Neutrophil (primary cell): ENCODE data around the gene CTAG2.

ENCODE experiments used
- H3K27ac ChIP-seq: fragments of 200-600 bp; sonication (generic); 2 replicates; pipeline ENCODE4 v1.5.1; 2016; ENCODE audit warnings: mild to moderate bottlenecking, moderate library complexity
- H3K27me3 ChIP-seq: fragments of 200-600 bp; sonication (generic); 2 replicates; pipeline ENCODE4 v1.6.0; 2016; ENCODE audit warnings: mild to moderate bottlenecking
- H3K36me3 ChIP-seq: fragments of 200-600 bp; sonication (generic); 2 replicates; pipeline ENCODE4 v1.5.1; 2017
- H3K4me1 ChIP-seq, 2 experiments: fragments of 200-600 bp in 1 of 2; sonication (generic) in 1 of 2; 1 replicate in 1 of 2; 2 replicates in 1 of 2; pipeline versions ENCODE4 v1.5.1 to v1.6.1; 2013 to 2016; ENCODE audit warnings: low read depth in 1 of 2, low read length in 1 of 2, mild to moderate bottlenecking in 1 of 2, moderate library complexity in 1 of 2; ENCODE audit not compliant: control insufficient read depth in 1 of 2, insufficient read depth in 1 of 2
- H3K4me3 ChIP-seq, 2 experiments: fragments of 200-600 bp in 1 of 2; sonication (generic) in 1 of 2; 1 replicate in 1 of 2; 2 replicates in 1 of 2; pipeline ENCODE4 v1.5.1; 2013 to 2016; ENCODE audit warnings: low read depth in 1 of 2, low read length in 1 of 2, mild to moderate bottlenecking in 1 of 2, moderate library complexity in 1 of 2
- H3K9me3 ChIP-seq: fragments of 200-600 bp; sonication (generic); 2 replicates; pipeline ENCODE4 v1.5.1; 2016
- TF ChIP-seq, protein P1 (sequence below): fragments of 200-600 bp; sonication (generic); IDR thresholded peaks from 2 replicates; pipeline ENCODE4 v1.5.1; 2016; ENCODE audit warnings: antibody characterized with exemption

Gene CTAG2

DNA sequence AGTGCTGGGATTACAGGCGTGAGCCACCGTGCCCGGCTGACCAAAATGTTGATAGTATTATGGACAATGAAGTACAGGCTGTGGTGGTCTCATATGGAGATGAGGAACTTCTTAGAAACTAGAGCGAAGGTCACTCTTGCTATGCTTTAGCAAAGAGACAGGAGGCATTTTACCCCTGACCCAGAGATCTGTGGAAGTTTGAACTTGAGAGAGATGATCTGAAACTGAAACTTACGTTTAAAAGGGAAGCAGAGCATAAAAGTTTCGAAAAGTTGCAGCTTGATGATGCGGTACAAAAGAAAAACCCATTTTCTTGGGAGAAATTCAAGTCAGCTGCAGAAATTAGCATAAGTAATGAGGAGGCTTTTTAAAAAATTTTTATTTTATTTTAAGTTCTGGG, 8.5 kb upstream of the CTAG2 start:
- no peaks in the 10 kb centered on the region for H3K36me3 ChIP-seq
- no peaks in the 10 kb centered on the region for H3K27me3 ChIP-seq
- H3K4me3 ChIP-seq: no peak overlapping the region
- no peaks in the 10 kb centered on the region for H3K4me1 ChIP-seq
- TF ChIP-seq, protein P1, sequence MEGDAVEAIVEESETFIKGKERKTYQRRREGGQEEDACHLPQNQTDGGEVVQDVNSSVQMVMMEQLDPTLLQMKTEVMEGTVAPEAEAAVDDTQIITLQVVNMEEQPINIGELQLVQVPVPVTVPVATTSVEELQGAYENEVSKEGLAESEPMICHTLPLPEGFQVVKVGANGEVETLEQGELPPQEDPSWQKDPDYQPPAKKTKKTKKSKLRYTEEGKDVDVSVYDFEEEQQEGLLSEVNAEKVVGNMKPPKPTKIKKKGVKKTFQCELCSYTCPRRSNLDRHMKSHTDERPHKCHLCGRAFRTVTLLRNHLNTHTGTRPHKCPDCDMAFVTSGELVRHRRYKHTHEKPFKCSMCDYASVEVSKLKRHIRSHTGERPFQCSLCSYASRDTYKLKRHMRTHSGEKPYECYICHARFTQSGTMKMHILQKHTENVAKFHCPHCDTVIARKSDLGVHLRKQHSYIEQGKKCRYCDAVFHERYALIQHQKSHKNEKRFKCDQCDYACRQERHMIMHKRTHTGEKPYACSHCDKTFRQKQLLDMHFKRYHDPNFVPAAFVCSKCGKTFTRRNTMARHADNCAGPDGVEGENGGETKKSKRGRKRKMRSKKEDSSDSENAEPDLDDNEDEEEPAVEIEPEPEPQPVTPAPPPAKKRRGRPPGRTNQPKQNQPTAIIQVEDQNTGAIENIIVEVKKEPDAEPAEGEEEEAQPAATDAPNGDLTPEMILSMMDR: no peak
- H3K9me3 ChIP-seq: no peaks in the 10 kb centered on the region
- no peak overlapping the region for H3K27ac ChIP-seq

DNA sequence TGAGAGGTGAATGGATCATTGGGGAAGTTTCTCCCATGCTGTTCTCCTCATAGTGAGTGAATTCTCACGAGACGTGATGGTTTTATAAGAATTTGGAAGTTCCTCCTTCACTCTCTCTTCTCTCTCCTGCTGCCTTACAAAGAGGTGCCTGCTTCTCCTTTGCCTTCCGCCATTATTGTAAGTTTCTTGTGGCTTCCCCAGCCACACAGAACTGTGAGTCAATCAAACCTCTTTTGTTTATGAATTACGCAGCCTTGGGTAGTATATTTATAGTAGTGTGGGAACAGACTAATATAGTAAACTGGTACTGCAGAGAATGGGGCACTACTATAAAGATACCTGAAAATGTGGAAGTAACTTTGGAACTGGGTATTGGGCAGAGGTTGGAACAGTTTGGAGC, 7.8 kb upstream of the CTAG2 start:
- no peak overlapping the region for H3K4me3 ChIP-seq
- H3K27me3 ChIP-seq: no peaks in the 10 kb centered on the region
- TF ChIP-seq, protein P1: no peak
- no peaks in the 10 kb centered on the region for H3K4me1 ChIP-seq
- H3K36me3 ChIP-seq: no peaks in the 10 kb centered on the region
- H3K9me3 ChIP-seq: no peaks in the 10 kb centered on the region
- H3K27ac ChIP-seq: no peak overlapping the region

DNA sequence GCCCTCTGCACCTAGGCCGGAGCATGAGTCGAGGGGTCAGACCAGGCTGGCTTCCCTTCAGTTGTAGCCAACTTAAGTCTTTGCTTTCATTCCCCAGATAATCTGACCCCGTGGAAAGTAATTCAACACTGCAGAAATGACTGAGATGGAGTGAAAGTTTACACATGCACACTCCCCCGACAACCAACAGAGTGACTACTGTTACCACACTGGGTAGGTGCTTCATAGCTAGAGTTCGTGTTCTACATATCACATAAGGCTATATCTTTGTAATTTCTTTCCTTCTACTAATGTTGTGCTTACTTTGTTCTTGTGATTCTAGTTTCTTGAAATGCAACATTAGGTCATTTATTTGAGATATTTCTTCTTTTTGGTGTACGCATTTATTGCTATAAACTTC, 7.2 kb upstream of the CTAG2 start:
- H3K9me3 ChIP-seq: no peaks in the 10 kb centered on the region
- H3K27me3 ChIP-seq: no peaks in the 10 kb centered on the region
- H3K36me3 ChIP-seq: no peaks in the 10 kb centered on the region
- H3K27ac ChIP-seq: no peak overlapping the region
- TF ChIP-seq, protein P1: no peak
- H3K4me1 ChIP-seq: no peaks in the 10 kb centered on the region
- H3K4me3 ChIP-seq: no peak overlapping the region

DNA sequence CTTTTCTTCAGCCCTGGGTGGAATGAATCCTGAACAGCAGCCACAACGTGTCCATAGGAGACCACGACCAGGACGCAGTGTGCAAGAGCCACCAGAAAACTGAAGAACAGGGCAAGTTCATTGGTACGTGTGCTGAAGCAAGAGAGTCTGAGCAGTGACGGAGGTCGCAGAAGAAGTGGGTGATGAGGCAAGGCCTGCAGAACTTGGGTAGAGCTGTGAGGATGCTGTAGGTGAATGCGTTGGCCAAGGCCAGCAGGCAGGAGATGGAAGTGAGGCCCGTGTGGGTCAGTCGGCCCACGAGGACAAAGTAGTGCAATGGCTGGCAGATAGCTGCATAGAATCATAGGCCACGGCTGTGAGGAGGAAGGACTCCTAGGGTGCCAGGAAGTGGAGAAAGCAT, 5.6 kb upstream of the CTAG2 start:
- no peaks in the 10 kb centered on the region for H3K4me1 ChIP-seq

DNA sequence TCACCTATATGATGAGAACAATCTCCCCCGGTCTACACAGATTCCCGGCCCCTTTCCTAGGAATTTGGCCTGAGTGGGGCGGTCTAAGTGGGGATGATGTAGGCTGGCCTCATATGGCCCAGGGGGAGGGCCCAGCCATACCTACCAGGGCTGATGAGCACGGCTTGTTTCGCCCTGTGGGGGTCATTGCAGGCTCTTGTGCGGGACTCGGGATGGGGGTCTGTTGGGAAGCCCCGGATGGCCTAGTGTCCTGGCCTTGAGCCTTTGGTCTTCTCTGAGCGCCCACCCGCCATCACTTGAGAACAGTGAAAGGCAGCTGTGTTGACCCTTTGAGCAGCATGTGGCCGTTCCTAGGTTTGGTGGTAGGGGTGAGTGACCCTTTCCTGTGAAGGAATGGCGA, 4.8 kb upstream of the CTAG2 start:
- TF ChIP-seq, protein P1: no peak
- Histone ChIP-seq H3K4me3 (no peak overlapping the region), H3K36me3 (no peaks in the 10 kb centered on the region), H3K9me3 (no peaks in the 10 kb centered on the region), H3K4me1 (no peaks in the 10 kb centered on the region), H3K27me3 (no peaks in the 10 kb centered on the region), H3K27ac (no peak overlapping the region)

More for the DNA sequence above, 5.6 kb upstream of the CTAG2 start:
- Histone ChIP-seq H3K9me3 (no peaks in the 10 kb centered on the region), H3K27me3 (no peaks in the 10 kb centered on the region), H3K4me3 (no peak overlapping the region), H3K27ac (no peak overlapping the region), H3K36me3 (no peaks in the 10 kb centered on the region)
- TF ChIP-seq, protein P1: no peak

DNA sequence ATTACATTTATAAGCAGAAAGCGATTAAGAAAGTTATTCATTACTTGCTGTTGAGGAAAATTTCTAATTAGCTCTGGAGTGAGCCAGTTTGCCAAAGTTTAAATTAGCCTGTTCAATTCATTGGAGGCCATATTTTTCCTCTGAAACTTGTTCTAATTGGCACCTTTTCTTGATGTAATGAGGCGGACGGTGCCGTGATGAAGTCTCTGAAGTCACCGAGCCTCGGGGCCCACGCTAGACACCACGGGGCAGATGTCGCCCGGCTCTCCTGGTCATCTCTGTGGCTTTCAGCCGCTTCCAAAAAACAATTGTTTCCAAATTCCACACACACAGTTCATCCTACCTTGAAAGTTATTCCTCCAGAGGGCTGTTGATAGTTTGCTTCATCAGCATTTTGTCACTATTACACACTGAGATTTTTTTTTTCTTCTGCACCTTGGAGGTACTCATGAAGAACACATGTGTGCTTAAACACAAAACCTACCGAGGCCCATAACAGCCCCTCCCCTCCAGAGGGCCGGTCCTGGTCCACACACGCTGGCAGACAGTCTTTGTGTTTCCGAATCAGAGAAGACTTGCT, 3.9 kb upstream of the CTAG2 start:
- Histone ChIP-seq H3K9me3 (no peaks in the 10 kb centered on the region), H3K27ac (no peak overlapping the region), H3K4me3 (no peak overlapping the region), H3K27me3 (no peaks in the 10 kb centered on the region), H3K4me1 (no peaks in the 10 kb centered on the region), H3K36me3 (no peaks in the 10 kb centered on the region)
- TF ChIP-seq, protein P1: no peak
